Left lung (tissue), 10 donors: ENCODE data around the gene ALDOB. TPM values are rescaled to one million over a fixed set of nuclear protein-coding genes. Genes with fewer than 3 reads are reported as not detected.
A peak's percentile ranks its signal among the peaks of the same experiment; 100 is the strongest.

Experiments
- ATAC-seq: fragments of 200-7000 bp; cut with Tn5 transposase; one replicate; pipeline ENCODE4 v1.9.1; 2020; ENCODE audit warnings: moderate library complexity
- DNase-seq, 4 donors: peaks; one replicate each; pipeline ENCODE4 v3.0.0-alpha.2; 2013 to 2020
- H3K27ac ChIP-seq, 2 donors: fragments of 200-600 bp; sonication (generic) in 1 of 2; one replicate each; pipeline versions ENCODE4 v1.5.0 to v1.8.0; 2020 to 2021
- H3K27me3 ChIP-seq, 2 donors: fragments of 200-600 bp; sonication (generic) in 1 of 2; one replicate each; pipeline versions ENCODE4 v1.5.0 to v1.8.0; 2020 to 2021
- H3K36me3 ChIP-seq, 2 donors: fragments of 200-600 bp; sonication (generic) in 1 of 2; one replicate each; pipeline versions ENCODE4 v1.5.0 to v1.8.0; 2020 to 2021
- H3K4me1 ChIP-seq, 2 donors: fragments of 200-600 bp; one replicate each; pipeline ENCODE4 v1.8.0; 2021
- H3K4me3 ChIP-seq, 2 donors: fragments of 200-600 bp; sonication (generic) in 1 of 2; one replicate each; pipeline versions ENCODE4 v1.5.0 to v1.8.0; 2020 to 2021; ENCODE audit warnings: mild to moderate bottlenecking in 1 of 2
- H3K9me3 ChIP-seq, 2 donors: fragments of 200-600 bp; sonication (generic) in 1 of 2; one replicate each; pipeline versions ENCODE4 v1.5.0 to v1.8.0; 2020 to 2021
- CTCF ChIP-seq, 2 donors: fragments of 200-600 bp; sonication (generic) in 1 of 2; IDR thresholded peaks; one replicate each; pipeline versions ENCODE4 v1.5.0 to v1.8.0; 2021; ENCODE audit warnings: antibody characterized with exemption in 2 of 2
- intact Hi-C, 2 donors: fragments of 100-400 bp; cut with DNase I; formaldehyde crosslinking; loops; one replicate each; pipeline versions ENCODE4 v1.11.2 to v1.14.2; 2022
- polyA plus RNA-seq, 6 donors: library from polyadenylated mRNA; unstranded; fragments of 120-200 nt; gene quantifications; one replicate each; pipeline ENCODE4 v1.2.1, GENCODE V29; 2013; ENCODE audit not compliant: insufficient read length in 6 of 6
- total RNA-seq, 2 donors: library from RNA; stranded (reverse); fragmentation: NEBNext Ultra II Directional; extraction: Animal tissue kit (Norgen Biotek cat#: 25700); gene quantifications; one replicate each; pipeline ENCODE4 v1.2.1, GENCODE V29; 2021
- donor health status: DM: no; HTN: yes; CAD: no.
- donor health status: DM: no; HTN: no; CAD: no.

Gene ALDOB
- total and polyA plus RNA-seq, 8 donors, result 2.2 to 7.4 (median 2.4) TPM; not detected in 2

DNA sequence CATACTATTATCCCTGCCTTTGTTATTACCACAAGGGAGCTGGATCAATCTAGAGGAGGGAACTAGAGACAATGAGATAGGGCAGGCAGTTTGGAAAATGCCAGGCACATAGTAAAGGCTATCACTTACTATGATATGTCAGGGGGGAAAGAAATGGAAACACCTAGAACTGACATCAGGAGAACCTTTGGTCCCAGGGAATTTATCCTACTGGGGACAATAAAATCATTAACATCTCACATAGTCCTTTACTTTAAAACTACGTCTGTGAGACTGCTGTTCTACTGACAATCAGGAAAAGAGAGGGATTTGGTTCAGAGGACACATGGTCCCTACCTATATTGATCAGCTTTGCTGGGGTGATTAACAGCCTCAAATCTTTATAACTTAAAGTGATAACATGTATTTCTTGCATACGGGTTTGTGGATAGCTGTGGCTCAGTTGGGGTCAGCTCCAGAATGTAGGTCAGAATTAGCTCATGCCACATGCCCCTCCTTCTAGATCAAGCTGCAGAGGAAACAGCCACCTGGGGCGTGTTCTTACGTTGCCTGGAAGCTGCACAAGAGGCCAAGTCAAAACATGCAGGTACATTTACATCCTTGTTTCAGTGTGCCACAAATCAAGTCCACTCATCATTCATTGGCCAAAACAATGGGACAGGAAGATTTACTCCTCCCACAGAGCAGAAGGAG lies 43.9 kb upstream of the ALDOB start:
- intact Hi-C loops, result no loop called here
- H3K4me1 ChIP-seq, result no peaks in the 10 kb centered on the region
- H3K9me3 ChIP-seq, result no peaks in the 10 kb centered on the region
- ATAC-seq, result peak; percentile 64
- TF ChIP-seq CTCF (IDR thresholded peaks at IDR 0.05), result no peak
- H3K27ac ChIP-seq, result no peak overlapping the region
- no peaks in the 10 kb centered on the region for H3K36me3 ChIP-seq
- peaks cover 0 to 13% of the 10 kb centered on the region in 2 donors for H3K27me3 ChIP-seq
- no peak overlapping the region for H3K4me3 ChIP-seq
- DNase-seq, result no peak

GRCh38 chr9:101478906-101479305 lies 43.3 kb upstream of the ALDOB start:
- ATAC-seq (no peak), DNase-seq (no peak)
- Histone ChIP-seq H3K36me3 (no peaks in the 10 kb centered on the region), H3K4me3 (no peak overlapping the region), H3K4me1 (no peaks in the 10 kb centered on the region), H3K27ac (no peak overlapping the region), H3K27me3 (peaks cover 0 to 7% of the 10 kb centered on the region in 2 donors), H3K9me3 (no peaks in the 10 kb centered on the region)
- no peak for TF ChIP-seq CTCF (IDR thresholded peaks at IDR 0.05)
- intact Hi-C loops, result no loop called here

DNA sequence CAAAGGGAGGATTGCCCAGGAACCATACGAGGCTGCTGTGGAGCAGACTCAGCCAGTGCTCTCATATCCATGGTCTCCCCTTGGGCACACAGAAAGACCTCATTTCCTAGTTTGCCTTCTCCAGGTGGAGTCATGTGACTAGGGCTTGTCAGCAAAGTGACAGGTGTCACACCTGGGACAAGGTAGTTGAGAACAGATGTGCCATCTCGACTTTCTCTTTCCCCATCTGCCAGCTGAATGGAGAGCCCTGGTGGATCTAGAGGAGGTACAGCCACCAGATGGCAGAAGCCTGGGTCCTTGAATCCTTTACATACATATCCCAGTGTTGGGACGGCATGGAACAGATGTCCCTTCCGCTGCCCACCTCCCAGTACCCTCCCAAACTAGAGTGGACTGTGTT lies 42.9 kb upstream of the ALDOB start:
- ATAC-seq (no peak), DNase-seq (no peak)
- Histone ChIP-seq H3K27me3 (peaks cover 0 to 2% of the 10 kb centered on the region in 2 donors), H3K9me3 (no peaks in the 10 kb centered on the region), H3K4me1 (no peaks in the 10 kb centered on the region), H3K4me3 (no peak overlapping the region), H3K36me3 (no peaks in the 10 kb centered on the region), H3K27ac (no peak overlapping the region)
- intact Hi-C loops, result no loop called here
- no peak for TF ChIP-seq CTCF (IDR thresholded peaks at IDR 0.05)

- no peak for DNase-seq
- intact Hi-C loops, result no loop called here
- TF ChIP-seq CTCF (IDR thresholded peaks at IDR 0.05), result no peak
- no peak overlapping the region for H3K27ac ChIP-seq
- no peaks in the 10 kb centered on the region for H3K27me3 ChIP-seq
- H3K4me3 ChIP-seq, result no peak overlapping the region
- no peak for ATAC-seq
- H3K36me3 ChIP-seq, result no peaks in the 10 kb centered on the region
- H3K4me1 ChIP-seq, result no peaks in the 10 kb centered on the region
- no peaks in the 10 kb centered on the region for H3K9me3 ChIP-seq
Measured at GRCh38 chr9:101477736-101478135, 42.2 kb upstream of the ALDOB start.

GRCh38 chr9:101477214-101477613 lies 41.6 kb upstream of the ALDOB start:
- Histone ChIP-seq H3K4me1 (no peaks in the 10 kb centered on the region), H3K9me3 (no peaks in the 10 kb centered on the region), H3K4me3 (no peak overlapping the region), H3K36me3 (no peaks in the 10 kb centered on the region), H3K27ac (no peak overlapping the region), H3K27me3 (no peaks in the 10 kb centered on the region)
- TF ChIP-seq CTCF (IDR thresholded peaks at IDR 0.05), result no peak
- DNase-seq, result no peak
- no peak for ATAC-seq
- intact Hi-C loops, result no loop called here
